HG02981 (cell line): ENCODE data around the gene TLNRD1.

Source experiments
- ATAC-seq: cut with Tn5 transposase; IDR thresholded peaks from one replicate; pipeline ENCODE4 v1.9.1; 2021; ENCODE audit warnings: mild to moderate bottlenecking, moderate library complexity; ENCODE audit not compliant: unreplicated experiment

TLNRD1 gene

GRCh38 chr15:81053621-81054020, 52.9 kb downstream of the TLNRD1 start:
- no peak for ATAC-seq

- no peak for ATAC-seq
Observed at GRCh38 chr15:81054236-81054635, 53.5 kb downstream of the TLNRD1 start.
